HG02852 (cell line): ENCODE data around the gene ATP6V0C.
"Not testable (repeated sequence)": the region's sequence is repeated elsewhere in the genome, so short reads cannot be mapped to it uniquely, and the experiment has no call there.

Experiments
- ATAC-seq: cut with Tn5 transposase; IDR thresholded peaks from one replicate; pipeline ENCODE4 v1.9.1; 2021; ENCODE audit warnings: mild to moderate bottlenecking, moderate library complexity; ENCODE audit not compliant: unreplicated experiment

The ATP6V0C gene

GRCh38 chr16:2527071-2527783 lies 13.5 kb downstream of the ATP6V0C start:
- no peak for ATAC-seq

GRCh38 chr16:2527784-2528100 lies 14.0 kb downstream of the ATP6V0C start:
- no peak for ATAC-seq

GRCh38 chr16:2528161-2529060 lies 14.7 kb downstream of the ATP6V0C start:
- ATAC-seq: no peak

- no peak for ATAC-seq
Measured at GRCh38 chr16:2529061-2529931, 15.5 kb downstream of the ATP6V0C start.

- ATAC-seq: no peak
Measured at GRCh38 chr16:2529961-2530628, 16.3 kb downstream of the ATP6V0C start.

- no peak for ATAC-seq
Measured at GRCh38 chr16:2530629-2531318, 17.0 kb downstream of the ATP6V0C start.

- no peak for ATAC-seq
Measured at GRCh38 chr16:2531371-2531695, 17.6 kb downstream of the ATP6V0C start, which contains the start of gene CEMP1. CEMP1 (minus strand) TSS chr16:2531408; CDS start chr16:2531073, 335 bp downstream.

GRCh38 chr16:2531696-2532493 lies 18.1 kb downstream of the ATP6V0C start:
- peak; percentile 87 for ATAC-seq

- no peak for ATAC-seq
Measured at GRCh38 chr16:2532494-2533141, 18.9 kb downstream of the ATP6V0C start.

- not testable (repeated sequence) for ATAC-seq
Measured at GRCh38 chr16:2533142-2533755, 19.5 kb downstream of the ATP6V0C start.

- ATAC-seq: no peak
Measured at GRCh38 chr16:2533912-2534311, 20.2 kb downstream of the ATP6V0C start.

GRCh38 chr16:2534335-2534734 lies 20.6 kb downstream of the ATP6V0C start:
- not testable (repeated sequence) for ATAC-seq

GRCh38 chr16:2535625-2536013 lies 21.9 kb downstream of the ATP6V0C start:
- ATAC-seq: no peak

- ATAC-seq: peak; percentile 84
Measured at GRCh38 chr16:2537451-2538379, 24.0 kb downstream of the ATP6V0C start, which contains the start of gene PDPK1. PDPK1 (plus strand) TSS chr16:2538021; CDS start chr16:2538113, 92 bp downstream.

- not testable (repeated sequence) for ATAC-seq
Measured at GRCh38 chr16:2539192-2539844, 25.6 kb downstream of the ATP6V0C start.

- not testable (repeated sequence) for ATAC-seq
Measured at GRCh38 chr16:2539845-2540458, 26.2 kb downstream of the ATP6V0C start.
